HCT116 (cell line): ENCODE results near the gene NAMPT. TPM values are rescaled to one million over a fixed set of nuclear protein-coding genes. Genes with fewer than 3 reads are reported as not detected.

ENCODE experiments used
- ATAC-seq: fragments of 200-7000 bp; cut with Tn5 transposase; 2 replicates; pipeline ENCODE4 v1.9.1; 2020; ENCODE audit warnings: mild to moderate bottlenecking, moderate library complexity
- BruUV-seq: library from RNA; stranded (reverse); fragments of 400-500 nt; replicated peaks from 2 replicates; lab custom pipeline; 2021; lab: Mats Ljungman, UMichigan
- CTCF ChIA-PET: fragments of 300-600 bp; sonication (Branson Sonifier 250); formaldehyde crosslinking; loops from one replicate; lab custom pipeline; 2021; ENCODE audit warnings: antibody characterized with exemption; lab: Charles Lee
- POLR2A ChIA-PET: fragments of 300-600, 350-600 bp; sonication (Branson Sonifier 250); formaldehyde crosslinking; loops from one replicate; lab custom pipeline; 2021; ENCODE audit warnings: antibody characterized with exemption; lab: Charles Lee
- RAD21 ChIA-PET, 2 experiments: fragments of 300-600 bp; sonication (Branson Sonifier 250); formaldehyde crosslinking; loops; one replicate each; lab custom pipeline; 2023; ENCODE audit warnings: low total read pairs in 2 of 2; ENCODE audit not compliant: uncharacterized antibody in 2 of 2, unreplicated experiment in 2 of 2, low non-redundant PET in 1 of 2; lab: Charles Lee
- DNase-seq: peaks from one replicate; pipeline ENCODE4 v3.0.0-alpha.2; 2010; ENCODE audit warnings: low read depth, low spot score
- H2AFZ ChIP-seq: fragments of 200-600 bp; shearing (Covaris generic), sonication (generic); 2 replicates; pipeline ENCODE4 v1.6.1; 2017; ENCODE audit warnings: low read depth, mixed run types, mixed read lengths, antibody characterized with exemption, low read length; ENCODE audit not compliant: poor library complexity, severe bottlenecking
- H3K27ac ChIP-seq: 2 replicates; pipeline ENCODE4 v1.5.1; 2012; ENCODE audit warnings: low read depth, low read length
- H3K27me3 ChIP-seq: fragments of 200-600 bp; sonication (generic); 2 replicates; pipeline ENCODE4 v1.6.1; 2016; ENCODE audit warnings: mixed run types, low read length, mixed read lengths; ENCODE audit not compliant: insufficient read depth
- H3K36me3 ChIP-seq, 2 experiments: fragments of 200-500 bp in 1 of 2; fragments of 200-600 bp in 1 of 2; sonication (Bioruptor generic) in 1 of 2; sonication (generic) in 1 of 2; 2 replicates each; pipeline versions ENCODE4 v1.5.1 to v1.6.1; 2014 to 2016; ENCODE audit warnings: low read length in 2 of 2, inconsistent platforms in 1 of 2, mixed read lengths in 1 of 2, mixed run types in 1 of 2; ENCODE audit not compliant: insufficient read depth in 2 of 2, control insufficient read depth in 1 of 2
- H3K4me1 ChIP-seq, 2 experiments: fragments of 200-600 bp in 1 of 2; sonication (generic) in 1 of 2; 2 replicates each; pipeline versions ENCODE4 v1.5.1 to v1.6.1; 2012 to 2017; ENCODE audit warnings: low read length in 2 of 2, inconsistent platforms in 1 of 2, mild to moderate bottlenecking in 1 of 2, mixed read lengths in 1 of 2, mixed run types in 1 of 2, moderate library complexity in 1 of 2; ENCODE audit not compliant: insufficient read depth in 2 of 2, control insufficient read depth in 1 of 2
- H3K4me2 ChIP-seq: fragments of 200-600 bp; sonication (generic); 2 replicates; pipeline ENCODE4 v1.6.1; 2017; ENCODE audit warnings: mixed run types, low read length, mixed read lengths
- H3K4me3 ChIP-seq, 2 experiments: fragments of 200-600 bp in 1 of 2; sonication (generic) in 1 of 2; replicated peaks in 1 of 2; 2 replicates each; pipeline ENCODE4 v1.5.1; 2011 to 2016; ENCODE audit warnings: low read length in 2 of 2, control low read depth in 1 of 2, low read depth in 1 of 2, mild to moderate bottlenecking in 1 of 2, mixed read lengths in 1 of 2, mixed run types in 1 of 2
- H3K79me2 ChIP-seq: fragments of 200-600 bp; sonication (generic); 2 replicates; pipeline ENCODE4 v1.6.1; 2017; ENCODE audit warnings: mild to moderate bottlenecking, mixed run types, low read length, moderate library complexity, mixed read lengths; ENCODE audit not compliant: insufficient read depth
- H3K9ac ChIP-seq: fragments of 200-600 bp; sonication (generic); 2 replicates; pipeline ENCODE4 v1.6.1; 2016; ENCODE audit warnings: low read length, mixed read lengths
- H3K9me2 ChIP-seq: fragments of 200-600 bp; sonication (generic), shearing (Covaris generic); 2 replicates; pipeline ENCODE4 v1.6.1; 2017; ENCODE audit warnings: mixed run types, mild to moderate bottlenecking, moderate library complexity; ENCODE audit not compliant: insufficient read depth
- H3K9me3 ChIP-seq, 2 experiments: fragments of 200-500 bp in 1 of 2; fragments of 200-600 bp in 1 of 2; sonication (Bioruptor generic) in 1 of 2; sonication (generic) in 1 of 2; 2 replicates each; pipeline ENCODE4 v1.6.1; 2014 to 2017; ENCODE audit warnings: low read length in 2 of 2, mixed read lengths in 2 of 2, inconsistent platforms in 1 of 2, low read depth in 1 of 2, mild to moderate bottlenecking in 1 of 2, mixed run types in 1 of 2, moderate library complexity in 1 of 2; ENCODE audit not compliant: control insufficient read depth in 1 of 2, insufficient read depth in 1 of 2
- H4K20me1 ChIP-seq: fragments of 200-600 bp; sonication (generic), shearing (Covaris generic); 2 replicates; pipeline ENCODE4 v1.6.1; 2017; ENCODE audit warnings: mixed run types, mild to moderate bottlenecking, moderate library complexity; ENCODE audit not compliant: insufficient read depth
- ATF3 ChIP-seq: IDR thresholded peaks from 2 replicates; pipeline ENCODE4 v1.6.1; 2012
- CTCF ChIP-seq, 3 experiments: fragments of 200-600 bp in 1 of 3; sonication (generic) in 1 of 3; IDR thresholded peaks in 2 of 3; conservative IDR thresholded peaks in 1 of 3; 2 replicates each; pipeline ENCODE4 v1.5.1; 2012 to 2017; ENCODE audit warnings: low read depth in 2 of 3, low read length in 2 of 3, antibody characterized with exemption in 1 of 3, borderline replicate concordance in 1 of 3, control low read depth in 1 of 3, mild to moderate bottlenecking in 1 of 3, mixed read lengths in 1 of 3, mixed run types in 1 of 3, moderate library complexity in 1 of 3; ENCODE audit not compliant: insufficient read depth in 1 of 3
- EGR1 ChIP-seq: IDR thresholded peaks from 2 replicates; pipeline ENCODE4 v1.6.1; 2012; ENCODE audit warnings: low read depth
- ELF1 ChIP-seq: IDR thresholded peaks from 2 replicates; pipeline ENCODE4 v1.6.1; 2012; ENCODE audit warnings: low read depth, borderline replicate concordance
- EZH2phosphoT487 ChIP-seq: fragments of 200-600 bp; IDR thresholded peaks from 2 replicates; pipeline ENCODE4 v1.6.1; 2018; ENCODE audit warnings: antibody characterized with exemption, borderline replicate concordance
- FOSL1 ChIP-seq: IDR thresholded peaks from 2 replicates; pipeline ENCODE4 v1.6.1; 2012; ENCODE audit warnings: low read depth
- SIN3A ChIP-seq: IDR thresholded peaks from 2 replicates; pipeline ENCODE4 v1.6.1; 2012; ENCODE audit warnings: low read depth
- SP1 ChIP-seq: IDR thresholded peaks from 2 replicates; pipeline ENCODE4 v1.6.1; 2012; ENCODE audit warnings: low read depth
- SRF ChIP-seq: IDR thresholded peaks from 2 replicates; pipeline ENCODE4 v1.6.1; 2012; ENCODE audit warnings: low read depth
- TCF7L2 ChIP-seq: IDR thresholded peaks from 2 replicates; pipeline ENCODE4 v1.7.0; 2011; ENCODE audit warnings: borderline replicate concordance, inconsistent platforms; ENCODE audit not compliant: insufficient read depth, insufficient read length; ENCODE audit errors: extremely low read depth
- YY1 ChIP-seq: IDR thresholded peaks from 2 replicates; pipeline ENCODE4 v1.6.1; 2011; ENCODE audit warnings: low read length, low read depth, moderate library complexity, mild to moderate bottlenecking; ENCODE audit not compliant: insufficient replicate concordance; ENCODE audit errors: extremely low read depth
- ZBTB33 ChIP-seq: IDR thresholded peaks from 2 replicates; pipeline ENCODE4 v1.6.1; 2011; ENCODE audit warnings: mild to moderate bottlenecking, low read length, moderate library complexity; ENCODE audit not compliant: insufficient replicate concordance; ENCODE audit errors: extremely low read depth
- ZNF274 ChIP-seq: fragments of 200-500 bp; sonication (Bioruptor generic); IDR thresholded peaks from 2 replicates; pipeline ENCODE4 v1.6.1; 2014; ENCODE audit warnings: mild to moderate bottlenecking, low read depth, low read length, inconsistent platforms
- intact Hi-C: fragments of 100-400 bp; cut with micrococcal nuclease; formaldehyde crosslinking; loops from 2 replicates; pipeline ENCODE4 v1.10.0; 2022
- total RNA-seq: library from RNA; stranded (reverse); gene quantifications from one replicate; pipeline ENCODE4 v1.2.1, GENCODE V29; 2021; ENCODE audit not compliant: unreplicated experiment
- TF ChIP-seq, protein P1 (sequence below): IDR thresholded peaks from 2 replicates; pipeline ENCODE4 v1.6.1; 2012

Gene NAMPT
- total RNA-seq, 1 experiment from 2014 or later: 113 TPM

GRCh38 chr7:106206826-106207541 lies 77.8 kb downstream of the NAMPT start:
- ChIA-PET POLR2A (interaction anchor here (1.4 kb wide), 1 partner anchor 9 kb away, joined by 7 read pairs; no protein-coding TSS in a partner anchor), CTCF (interaction anchor here (0.8 kb wide), 1 partner anchor 256 kb away, joined by 3 read pairs; no protein-coding TSS in a partner anchor), RAD21 (no interaction called here)
- Histone ChIP-seq H2AFZ (no peak overlapping the region), H3K36me3 (no peaks in the 10 kb centered on the region), H3K79me2 (no peaks in the 10 kb centered on the region), H3K9me2 (no peaks in the 10 kb centered on the region), H3K4me2 (no peak overlapping the region), H3K9me3 (no peaks in the 10 kb centered on the region), H3K4me1 (peaks cover 2 to 6% of the 10 kb centered on the region in 2 experiments; a peak in 2 of 4 replicates), H3K27ac (no peak overlapping the region), H3K9ac (no peak overlapping the region), H3K4me3 (no peak overlapping the region), H4K20me1 (no peaks in the 10 kb centered on the region), H3K27me3 (no peaks in the 10 kb centered on the region)
- BruUV-seq: no TSS peak
- TF ChIP-seq CTCF (IDR thresholded peaks at IDR 0.05 in 2 of 3, conservative IDR thresholded peaks at IDR 0.05 in 1 of 3; ENCODE audit: borderline replicate concordance in 1 of 3, insufficient read depth in 1 of 3, low read depth in 2 of 3, low read length in 2 of 3) (no peak), SP1 (no peak), SIN3A (no peak), TCF7L2 (no peak), ZBTB33 (no peak), ATF3 (no peak), ZNF274 (no peak), EGR1 (no peak), SRF (no peak), ELF1 (no peak), FOSL1 (no peak), EZH2phosphoT487 (no peak), YY1 (no peak)
- TF ChIP-seq, protein P1, sequence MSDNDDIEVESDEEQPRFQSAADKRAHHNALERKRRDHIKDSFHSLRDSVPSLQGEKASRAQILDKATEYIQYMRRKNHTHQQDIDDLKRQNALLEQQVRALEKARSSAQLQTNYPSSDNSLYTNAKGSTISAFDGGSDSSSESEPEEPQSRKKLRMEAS: no peak
- DNase-seq (no peak), ATAC-seq (no peak; the same call in 1 of the 2 replicates)
- intact Hi-C loops: no loop called here
